GM12874 (cell line): ENCODE data around the gene PDLIM4.

Experiments
- TF ChIP-seq, protein P1 (sequence below): IDR thresholded peaks from 2 replicates; pipeline ENCODE4 v1.5.1; 2011; ENCODE audit warnings: low read depth, mild to moderate bottlenecking, control low read depth, low read length, moderate library complexity; ENCODE audit not compliant: insufficient read depth

PDLIM4 gene, protein sequence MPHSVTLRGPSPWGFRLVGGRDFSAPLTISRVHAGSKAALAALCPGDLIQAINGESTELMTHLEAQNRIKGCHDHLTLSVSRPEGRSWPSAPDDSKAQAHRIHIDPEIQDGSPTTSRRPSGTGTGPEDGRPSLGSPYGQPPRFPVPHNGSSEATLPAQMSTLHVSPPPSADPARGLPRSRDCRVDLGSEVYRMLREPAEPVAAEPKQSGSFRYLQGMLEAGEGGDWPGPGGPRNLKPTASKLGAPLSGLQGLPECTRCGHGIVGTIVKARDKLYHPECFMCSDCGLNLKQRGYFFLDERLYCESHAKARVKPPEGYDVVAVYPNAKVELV

DNA sequence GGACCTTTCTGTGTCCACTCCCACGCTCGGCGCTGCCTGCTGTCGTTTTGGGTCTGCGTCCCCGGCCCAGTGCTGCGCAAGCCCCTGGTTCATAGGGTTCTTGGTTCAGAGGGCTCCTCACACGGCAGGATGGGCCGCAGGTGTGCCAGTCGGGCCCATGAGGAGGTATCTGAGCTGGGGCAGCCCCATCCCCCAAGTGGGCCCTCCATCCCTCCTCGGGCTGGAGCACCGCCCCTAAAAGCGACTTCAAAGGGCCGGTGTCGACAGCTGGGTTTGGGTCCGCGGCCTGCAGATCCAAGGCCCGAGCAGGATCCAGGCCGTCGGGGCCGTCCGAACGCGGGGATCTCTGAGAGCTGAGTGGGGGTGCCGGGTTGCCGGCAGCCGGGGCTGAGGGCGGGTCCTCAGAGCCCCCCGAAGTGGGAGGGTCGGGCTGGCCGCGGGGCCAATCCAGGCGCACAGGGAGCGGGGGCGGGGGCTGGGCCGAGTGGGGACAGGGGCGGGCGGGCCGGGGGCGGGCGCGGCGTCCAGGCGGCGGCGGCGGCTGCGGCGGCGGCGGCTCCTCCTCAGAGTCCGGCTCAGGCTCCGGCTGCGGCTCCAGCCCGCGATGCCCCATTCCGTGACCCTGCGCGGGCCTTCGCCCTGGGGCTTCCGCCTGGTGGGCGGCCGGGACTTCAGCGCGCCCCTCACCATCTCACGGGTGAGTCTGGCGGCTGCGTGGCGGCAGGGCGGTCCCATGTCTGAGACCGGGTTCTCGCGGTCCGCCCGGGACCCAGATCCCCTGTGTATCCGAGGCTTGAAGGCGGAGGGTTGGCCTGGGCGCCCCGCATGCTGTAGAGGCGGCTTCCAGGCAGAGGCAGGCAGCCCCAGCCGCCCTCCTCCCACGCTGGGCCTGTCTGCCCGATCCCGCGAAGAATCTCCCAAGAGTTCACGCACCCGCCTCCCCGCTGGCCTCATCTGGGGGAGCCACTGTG is at the start of gene PDLIM4:
TSS of gene PDLIM4 (plus strand) at position 566 of the 971 bp plus-strand sequence. CDS start at position 605, 39 bp downstream.
- TF ChIP-seq, protein P1, sequence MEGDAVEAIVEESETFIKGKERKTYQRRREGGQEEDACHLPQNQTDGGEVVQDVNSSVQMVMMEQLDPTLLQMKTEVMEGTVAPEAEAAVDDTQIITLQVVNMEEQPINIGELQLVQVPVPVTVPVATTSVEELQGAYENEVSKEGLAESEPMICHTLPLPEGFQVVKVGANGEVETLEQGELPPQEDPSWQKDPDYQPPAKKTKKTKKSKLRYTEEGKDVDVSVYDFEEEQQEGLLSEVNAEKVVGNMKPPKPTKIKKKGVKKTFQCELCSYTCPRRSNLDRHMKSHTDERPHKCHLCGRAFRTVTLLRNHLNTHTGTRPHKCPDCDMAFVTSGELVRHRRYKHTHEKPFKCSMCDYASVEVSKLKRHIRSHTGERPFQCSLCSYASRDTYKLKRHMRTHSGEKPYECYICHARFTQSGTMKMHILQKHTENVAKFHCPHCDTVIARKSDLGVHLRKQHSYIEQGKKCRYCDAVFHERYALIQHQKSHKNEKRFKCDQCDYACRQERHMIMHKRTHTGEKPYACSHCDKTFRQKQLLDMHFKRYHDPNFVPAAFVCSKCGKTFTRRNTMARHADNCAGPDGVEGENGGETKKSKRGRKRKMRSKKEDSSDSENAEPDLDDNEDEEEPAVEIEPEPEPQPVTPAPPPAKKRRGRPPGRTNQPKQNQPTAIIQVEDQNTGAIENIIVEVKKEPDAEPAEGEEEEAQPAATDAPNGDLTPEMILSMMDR, result no peak

DNA sequence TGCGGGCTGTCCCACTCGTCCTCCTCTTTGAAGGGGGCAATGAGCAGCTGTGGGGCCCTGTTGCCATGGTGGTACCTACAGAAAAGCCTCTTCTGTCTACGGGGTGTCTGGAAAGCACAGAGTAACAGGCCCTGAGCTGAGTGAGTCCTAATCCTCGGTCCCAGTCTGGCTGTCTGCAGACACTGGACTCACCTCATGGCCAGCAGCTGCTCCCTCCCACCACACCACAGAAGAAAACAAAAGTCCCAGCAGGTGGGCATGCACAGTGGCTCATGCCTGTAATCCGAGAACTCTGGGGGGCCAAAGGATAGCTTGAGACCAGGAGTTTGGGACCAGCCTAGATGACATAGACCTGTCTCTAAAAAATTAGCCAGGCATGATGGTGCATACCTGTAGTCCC is 49.7 kb upstream of the PDLIM4 start:
- TF ChIP-seq, protein P1, result no peak

DNA sequence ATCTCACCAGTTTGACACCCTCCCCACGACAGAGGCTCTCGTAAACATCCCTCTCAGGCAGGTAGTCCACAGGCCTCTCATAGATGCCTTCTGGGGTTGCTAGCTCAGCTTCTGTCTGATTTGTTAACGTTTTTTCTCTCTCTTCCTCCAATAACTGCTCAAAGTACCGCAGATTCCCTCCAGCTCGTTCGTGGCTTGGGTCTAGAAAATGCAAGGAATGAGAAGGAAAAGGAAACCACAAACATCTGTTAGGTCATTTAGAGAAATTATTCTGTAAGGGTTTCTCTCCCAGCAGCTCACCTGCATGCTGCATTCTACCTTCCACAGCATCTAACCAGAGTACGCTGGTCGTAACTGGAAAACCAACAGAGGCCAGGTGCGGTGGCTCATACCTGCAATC is 48.4 kb upstream of the PDLIM4 start:
- TF ChIP-seq, protein P1, result no peak

DNA sequence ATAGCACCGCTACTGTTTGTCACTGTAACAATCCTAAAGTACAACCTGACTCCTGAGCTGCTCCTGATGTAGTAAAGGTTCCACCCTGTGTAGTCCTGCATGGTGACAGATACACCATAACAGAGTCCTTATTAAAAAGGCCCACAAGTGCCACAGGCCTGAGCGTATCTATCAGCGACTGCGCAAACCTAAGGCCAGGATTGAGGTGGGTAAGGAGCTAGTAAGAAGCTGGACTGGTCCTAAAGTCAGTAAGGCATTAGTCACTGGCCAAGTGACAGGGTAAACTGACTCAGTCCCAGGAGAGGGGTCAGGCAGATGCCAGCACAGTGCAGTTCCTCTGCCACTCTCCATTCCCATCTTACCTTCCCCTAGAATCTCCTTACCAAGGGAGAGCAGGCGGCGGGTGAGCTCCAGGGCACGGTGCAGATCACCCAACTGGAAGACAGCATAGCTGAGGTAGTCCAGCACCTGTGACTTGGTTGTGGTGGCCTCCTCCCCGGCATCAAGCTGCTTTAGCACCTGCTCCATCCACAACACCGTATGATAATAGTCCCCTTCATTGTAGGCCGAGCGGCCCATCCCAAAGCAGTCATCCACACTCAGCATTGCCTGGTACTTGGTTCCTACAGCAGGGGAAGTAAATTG is 47.5 kb upstream of the PDLIM4 start:
- TF ChIP-seq, protein P1, result no peak

DNA sequence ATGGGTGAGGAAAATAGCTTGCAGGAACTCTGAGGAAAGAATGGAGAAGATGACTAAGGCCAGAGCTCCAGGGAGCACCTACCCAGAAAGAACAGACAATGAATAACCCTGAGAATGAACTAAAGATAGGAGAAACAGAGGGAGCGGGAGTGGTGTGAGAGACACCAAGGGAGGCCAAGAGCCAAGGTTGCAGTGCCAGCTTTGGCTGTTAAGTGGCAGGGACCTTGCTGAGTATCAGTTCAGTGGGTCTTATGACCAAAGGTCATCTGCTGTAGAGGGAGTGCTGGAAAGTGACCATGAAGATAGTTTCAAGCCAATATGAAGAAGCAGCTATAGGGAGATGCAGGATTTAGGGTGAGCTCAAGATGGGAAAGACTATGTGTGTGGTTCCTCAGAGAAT is 46.6 kb upstream of the PDLIM4 start:
- TF ChIP-seq, protein P1, result no peak

DNA sequence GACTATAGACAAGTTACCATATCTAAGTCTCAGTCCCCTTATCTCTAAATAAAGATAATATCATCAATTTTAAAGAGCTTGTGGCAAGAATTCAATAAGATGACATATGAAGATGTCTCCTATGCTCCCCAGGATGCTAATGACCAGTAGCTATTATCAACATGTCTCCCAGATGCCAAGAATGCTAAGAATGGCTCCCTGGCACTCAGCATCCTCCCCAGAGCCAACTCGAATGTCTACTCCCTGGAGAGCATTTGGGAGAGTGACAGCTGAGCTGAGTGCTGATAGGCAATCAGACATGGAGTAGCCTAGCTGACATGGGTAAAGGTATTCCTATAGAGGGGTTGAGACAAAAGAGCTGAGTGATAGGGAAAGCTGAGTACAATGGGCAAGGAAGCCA is 45.7 kb upstream of the PDLIM4 start:
- TF ChIP-seq, protein P1, result no peak

DNA sequence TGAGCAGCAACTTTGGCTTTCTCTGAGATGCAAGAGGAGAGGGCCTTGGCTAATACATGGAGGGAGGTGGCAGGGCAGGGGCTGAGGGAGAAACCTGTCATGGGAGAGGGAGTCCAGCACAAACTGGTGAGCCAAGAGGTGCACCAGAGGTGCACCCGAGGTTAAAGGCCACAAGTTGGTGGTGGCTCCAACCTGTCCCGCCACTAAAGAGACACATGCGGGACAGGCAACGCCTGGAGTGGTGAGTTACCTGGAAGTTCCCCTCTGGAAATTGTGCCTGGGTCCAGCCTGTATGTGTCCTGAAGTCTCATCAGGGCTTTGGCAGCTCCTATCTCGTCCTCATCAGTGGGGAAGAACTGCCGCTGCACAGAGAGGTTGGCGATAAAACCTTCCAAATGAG is 43.8 kb upstream of the PDLIM4 start:
- TF ChIP-seq, protein P1, result no peak
